Esophagus muscularis mucosa (tissue), 4 donors: ENCODE data around the gene PRDX5. TPM values are rescaled to one million over a fixed set of nuclear protein-coding genes. Genes with fewer than 3 reads are reported as not detected.

Source experiments
- DNase-seq: peaks from one replicate; pipeline ENCODE4 v3.0.0-alpha.2; 2017; ENCODE audit errors: extremely low spot score
- H3K27ac ChIP-seq, 4 donors: fragments of 200-600 bp; sonication (generic); replicated peaks in 1 of 4; 1 replicate in 3 of 4; 2 replicates in 1 of 4; pipeline ENCODE4 v1.5.1; 2016 to 2019; ENCODE audit warnings: mild to moderate bottlenecking in 1 of 4
- H3K27me3 ChIP-seq, 4 donors: fragments of 200-600 bp; sonication (generic); one replicate each; pipeline versions ENCODE4 v1.5.1 to v1.6.0; 2016 to 2019
- H3K36me3 ChIP-seq, 4 donors: fragments of 200-600 bp; sonication (generic); one replicate each; pipeline ENCODE4 v1.5.1; 2016 to 2019
- H3K4me1 ChIP-seq, 4 donors: fragments of 200-600 bp; sonication (generic); one replicate each; pipeline ENCODE4 v1.5.1; 2016 to 2019
- H3K4me3 ChIP-seq, 4 donors: fragments of 200-600 bp; sonication (generic); 1 replicate in 2 of 4; 2 replicates in 2 of 4; pipeline ENCODE4 v1.5.1; 2016 to 2019; ENCODE audit warnings: mild to moderate bottlenecking in 4 of 4, moderate library complexity in 1 of 4
- H3K9me3 ChIP-seq, 4 donors: fragments of 200-600 bp; sonication (generic); 1 replicate in 3 of 4; 2 replicates in 1 of 4; pipeline ENCODE4 v1.5.1; 2016 to 2019
- EP300 ChIP-seq: sonication (generic); formaldehyde crosslinking; IDR thresholded peaks from one replicate; pipeline ENCODE4 v1.6.1; 2017; ENCODE audit warnings: antibody characterized with exemption
- POLR2A ChIP-seq: fragments of 450-650 bp; IDR thresholded peaks from one replicate; pipeline ENCODE4 v1.6.1; 2017; ENCODE audit warnings: antibody characterized with exemption, moderate library complexity, mild to moderate bottlenecking, low read depth
- POLR2AphosphoS5 ChIP-seq, 2 donors: sonication (generic); formaldehyde crosslinking; IDR thresholded peaks; one replicate each; pipeline ENCODE4 v1.6.1; 2017; ENCODE audit warnings: antibody characterized with exemption in 2 of 2
- WGBS: methylation state at CpG from one replicate; pipeline ENCODE4 v1.1.5; 2018; 5-methylcytosine and 5-hydroxymethylcytosine counted together
- intact Hi-C: fragments of 100-400 bp; cut with DNase I; formaldehyde crosslinking; loops from one replicate; pipeline ENCODE4 v1.15.1; 2023
- total RNA-seq, 4 donors: library from RNA; depleted of rRNA; stranded (reverse); fragments of >200 nt; gene quantifications; one replicate each; pipeline versions ENCODE4 v1.1.0 to v1.2.1, GENCODE V29; 2016
- TF ChIP-seq, protein P1 (sequence below), 3 experiments: fragments of 200-600 bp in 2 of 3; fragments of 450-650 bp in 1 of 3; sonication (generic) in 2 of 3; IDR thresholded peaks; one replicate each; pipeline ENCODE4 v1.5.1; 2017 to 2019; ENCODE audit warnings: antibody characterized with exemption in 3 of 3, mild to moderate bottlenecking in 2 of 3, moderate library complexity in 1 of 3

PRDX5 gene
- total RNA-seq, 4 donors from 2014 or later: 144 to 178 (median 155) TPM

DNA sequence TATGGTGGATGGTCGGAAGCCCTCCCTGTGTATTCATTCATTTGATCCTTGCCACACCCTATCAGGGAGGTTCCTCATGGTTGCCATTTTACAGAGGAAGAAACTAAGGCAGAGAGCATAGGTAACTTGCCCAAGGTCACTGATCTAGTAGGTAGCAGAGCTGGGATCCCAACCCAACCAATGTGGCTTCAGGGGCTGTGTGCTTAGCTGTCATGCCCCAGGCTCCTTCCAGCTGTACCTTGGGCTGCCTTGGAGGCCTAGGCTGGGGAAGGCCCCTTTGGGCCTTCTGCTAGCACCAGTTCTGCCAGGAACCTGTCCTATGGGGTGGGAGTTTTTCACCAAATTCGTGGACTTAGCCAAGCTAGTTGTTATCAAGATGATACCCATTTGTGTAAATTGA is 42.1 kb upstream of the PRDX5 start:
- Histone ChIP-seq H3K4me1 (peaks cover 11 to 15% (median 13%) of the 10 kb centered on the region in 4 donors), H3K27ac (no peak overlapping the region), H3K27me3 (no peaks in the 10 kb centered on the region), H3K36me3 (peaks cover 4 to 50% (median 39%) of the 10 kb centered on the region in 4 donors), H3K9me3 (no peaks in the 10 kb centered on the region), H3K4me3 (no peak overlapping the region)
- DNase-seq: no peak
- WGBS: 80% methylated on average over 1 of the region's 2 CpGs
- TF ChIP-seq EP300 (no peak), POLR2A (no peak), POLR2AphosphoS5 (IDR thresholded peaks at IDR 0.05) (no peak)
- TF ChIP-seq, protein P1, sequence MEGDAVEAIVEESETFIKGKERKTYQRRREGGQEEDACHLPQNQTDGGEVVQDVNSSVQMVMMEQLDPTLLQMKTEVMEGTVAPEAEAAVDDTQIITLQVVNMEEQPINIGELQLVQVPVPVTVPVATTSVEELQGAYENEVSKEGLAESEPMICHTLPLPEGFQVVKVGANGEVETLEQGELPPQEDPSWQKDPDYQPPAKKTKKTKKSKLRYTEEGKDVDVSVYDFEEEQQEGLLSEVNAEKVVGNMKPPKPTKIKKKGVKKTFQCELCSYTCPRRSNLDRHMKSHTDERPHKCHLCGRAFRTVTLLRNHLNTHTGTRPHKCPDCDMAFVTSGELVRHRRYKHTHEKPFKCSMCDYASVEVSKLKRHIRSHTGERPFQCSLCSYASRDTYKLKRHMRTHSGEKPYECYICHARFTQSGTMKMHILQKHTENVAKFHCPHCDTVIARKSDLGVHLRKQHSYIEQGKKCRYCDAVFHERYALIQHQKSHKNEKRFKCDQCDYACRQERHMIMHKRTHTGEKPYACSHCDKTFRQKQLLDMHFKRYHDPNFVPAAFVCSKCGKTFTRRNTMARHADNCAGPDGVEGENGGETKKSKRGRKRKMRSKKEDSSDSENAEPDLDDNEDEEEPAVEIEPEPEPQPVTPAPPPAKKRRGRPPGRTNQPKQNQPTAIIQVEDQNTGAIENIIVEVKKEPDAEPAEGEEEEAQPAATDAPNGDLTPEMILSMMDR (IDR thresholded peaks at IDR 0.05): no peak
- intact Hi-C loops: no loop called here

DNA sequence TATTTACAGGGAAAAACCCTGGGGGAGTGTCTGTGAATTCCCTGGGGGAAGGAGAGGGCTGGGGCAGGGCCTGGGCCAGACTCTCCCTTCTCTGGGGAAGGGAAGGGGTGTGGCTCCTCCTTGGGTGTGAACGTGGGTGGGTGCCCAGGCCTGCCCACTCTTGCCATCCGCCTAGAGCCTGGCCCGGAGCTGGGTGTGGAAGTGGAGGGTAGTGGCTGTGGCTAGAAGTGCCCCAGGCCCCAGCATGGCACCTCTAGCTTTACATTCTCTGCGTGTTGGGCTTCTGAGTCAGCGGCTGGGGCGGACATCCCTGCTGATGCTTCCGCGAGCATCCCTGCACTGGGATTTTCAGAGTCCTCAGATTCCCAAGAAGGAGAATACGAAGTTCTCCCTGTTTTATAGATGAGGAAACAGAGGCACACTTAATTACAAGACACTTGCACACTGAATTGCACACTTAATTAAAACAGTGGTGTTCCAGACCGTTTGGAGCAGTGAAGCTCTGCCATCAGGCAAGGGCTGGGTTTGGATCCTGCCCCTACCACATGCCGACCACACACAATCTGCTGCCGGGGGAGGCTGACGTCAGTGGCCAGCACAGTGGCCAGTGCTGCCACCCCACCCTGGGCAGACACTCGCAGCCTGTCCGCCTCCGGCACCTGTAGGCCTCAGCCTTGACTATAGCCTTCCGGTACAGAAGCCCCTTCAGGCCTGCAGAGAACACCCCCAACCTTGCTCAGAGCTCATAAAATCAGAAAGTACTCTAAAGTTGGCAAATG is 41.1 kb upstream of the PRDX5 start:
- H3K27ac ChIP-seq: no peak overlapping the region
- H3K36me3 ChIP-seq: peaks cover 4 to 60% (median 45%) of the 10 kb centered on the region in 4 donors
- no peaks in the 10 kb centered on the region for H3K27me3 ChIP-seq
- WGBS: 81% methylated on average over 17 of the region's 17 CpGs
- H3K9me3 ChIP-seq: no peaks in the 10 kb centered on the region
- DNase-seq: no peak
- intact Hi-C loops: no loop called here
- peaks cover 7 to 18% (median 14%) of the 10 kb centered on the region in 4 donors for H3K4me1 ChIP-seq
- TF ChIP-seq POLR2AphosphoS5 (IDR thresholded peaks at IDR 0.05): no peak
- TF ChIP-seq EP300: no peak
- no peak for TF ChIP-seq POLR2A
- TF ChIP-seq, protein P1 (IDR thresholded peaks at IDR 0.05): no peak
- H3K4me3 ChIP-seq: no peak overlapping the region

DNA sequence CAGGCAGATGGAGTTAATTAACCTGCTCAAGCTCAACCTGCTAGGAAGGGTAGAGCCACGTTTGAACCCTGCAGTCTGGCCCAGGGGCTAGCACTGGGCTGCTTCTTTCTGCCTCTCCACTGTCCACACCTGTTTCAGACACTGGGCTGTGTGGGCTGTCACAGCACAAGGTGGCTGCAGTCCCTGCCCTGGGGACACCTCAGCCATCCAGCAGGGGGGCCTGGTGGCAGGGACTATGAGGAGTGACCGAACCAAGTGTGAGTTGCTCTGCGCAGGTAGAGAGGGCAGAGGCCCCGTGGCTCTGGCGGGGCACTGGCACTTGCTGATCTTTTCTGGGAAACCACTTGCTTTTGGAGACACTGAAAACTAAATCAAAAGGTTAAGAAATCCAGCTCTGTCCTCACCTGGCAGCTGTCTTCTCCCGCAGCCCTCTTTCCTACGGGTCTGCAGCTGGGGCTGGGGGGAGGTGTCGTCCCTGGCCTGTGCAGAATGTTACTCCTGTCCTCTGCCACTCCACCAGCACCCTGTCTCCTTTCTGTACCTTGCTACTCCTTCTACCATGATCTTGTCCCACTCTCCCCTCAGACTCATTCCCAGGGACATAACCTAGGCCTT is 39.2 kb upstream of the PRDX5 start:
- Histone ChIP-seq H3K27ac (no peak overlapping the region), H3K27me3 (no peaks in the 10 kb centered on the region)

DNA sequence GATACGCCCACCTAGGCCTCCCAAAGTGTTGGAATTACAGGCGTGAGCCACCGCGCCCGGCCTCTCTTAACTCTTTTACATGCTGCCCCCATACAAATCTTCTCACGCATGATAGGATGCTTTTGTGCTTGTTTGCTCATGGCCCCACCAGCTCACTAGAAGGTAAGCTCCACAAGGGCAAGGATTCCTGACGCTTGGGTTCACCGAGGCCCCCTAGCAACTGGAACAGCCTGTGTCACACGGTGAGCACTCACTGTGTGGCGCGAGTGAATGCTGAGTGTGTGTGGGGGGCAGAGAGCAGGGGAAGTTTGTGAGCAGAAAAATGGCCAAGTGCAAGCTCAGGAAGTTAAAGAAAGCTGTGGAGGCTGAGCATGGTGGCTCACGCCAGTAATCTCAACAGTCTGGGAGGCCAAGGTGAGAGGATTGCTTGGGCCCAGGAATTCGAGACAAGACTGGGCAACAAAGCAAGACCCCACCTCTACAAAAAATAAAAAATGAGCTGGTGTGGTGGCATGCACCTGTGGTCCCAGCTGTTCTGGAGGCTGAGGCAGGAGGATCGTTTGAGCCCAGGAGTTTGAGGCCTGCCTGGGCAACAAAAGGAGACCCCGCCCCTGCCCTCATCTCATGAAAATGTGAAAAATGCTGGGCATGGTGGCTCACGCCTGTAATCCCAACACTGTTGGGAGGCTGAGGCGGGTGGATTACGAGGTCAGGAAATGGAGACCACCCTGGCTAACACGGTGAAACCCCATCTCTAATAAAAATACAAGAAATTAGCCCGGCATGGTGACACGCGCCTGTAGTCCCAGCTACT is 35.8 kb upstream of the PRDX5 start:
- DNase-seq: no peak
- intact Hi-C loops: no loop called here
- peaks cover 29 to 47% (median 42%) of the 10 kb centered on the region in 4 donors for H3K4me1 ChIP-seq
- no peaks in the 10 kb centered on the region for H3K9me3 ChIP-seq
- no peak overlapping the region for H3K27ac ChIP-seq
- H3K27me3 ChIP-seq: no peaks in the 10 kb centered on the region
- TF ChIP-seq EP300: no peak
- no peak for TF ChIP-seq POLR2A
- TF ChIP-seq POLR2AphosphoS5 (IDR thresholded peaks at IDR 0.05): no peak
- TF ChIP-seq, protein P1 (IDR thresholded peaks at IDR 0.05): no peak
- 92% methylated on average over 22 of the region's 22 CpGs for WGBS
- H3K4me3 ChIP-seq: no peak overlapping the region
- peaks cover 4 to 48% (median 33%) of the 10 kb centered on the region in 4 donors for H3K36me3 ChIP-seq

More for the DNA sequence above, 39.2 kb upstream of the PRDX5 start:
- intact Hi-C loops: no loop called here
- H3K9me3 ChIP-seq: no peaks in the 10 kb centered on the region
- TF ChIP-seq, protein P1 (IDR thresholded peaks at IDR 0.05): no peak
- TF ChIP-seq EP300: no peak
- H3K36me3 ChIP-seq: peaks cover 4 to 72% (median 51%) of the 10 kb centered on the region in 4 donors
- WGBS: 82% methylated on average over 8 of the region's 8 CpGs
- DNase-seq: no peak
- H3K4me1 ChIP-seq: peaks cover 18 to 25% (median 22%) of the 10 kb centered on the region in 4 donors
- no peak overlapping the region for H3K4me3 ChIP-seq
